Suprapubic skin (tissue), 4 donors: ENCODE data around the gene TEX26. TPM values are rescaled to one million over a fixed set of nuclear protein-coding genes. Genes with fewer than 3 reads are reported as not detected.

Experiments used
- DNase-seq, 2 donors: peaks; one replicate each; pipeline ENCODE4 v3.0.0-alpha.2; 2019; ENCODE audit warnings: low spot score in 2 of 2
- H3K27ac ChIP-seq: fragments of 200-600 bp; sonication (generic); one replicate; pipeline ENCODE4 v1.5.1; 2019
- H3K27me3 ChIP-seq: fragments of 200-600 bp; sonication (generic); one replicate; pipeline ENCODE4 v1.5.1; 2019
- H3K36me3 ChIP-seq: fragments of 200-600 bp; sonication (generic); one replicate; pipeline ENCODE4 v1.5.1; 2019
- H3K4me1 ChIP-seq: fragments of 200-600 bp; sonication (generic); one replicate; pipeline ENCODE4 v1.5.1; 2019
- H3K4me3 ChIP-seq: fragments of 200-600 bp; sonication (generic); one replicate; pipeline ENCODE4 v1.5.1; 2019; ENCODE audit warnings: mild to moderate bottlenecking
- H3K9me3 ChIP-seq: fragments of 200-600 bp; sonication (generic); one replicate; pipeline ENCODE4 v1.5.1; 2019
- EP300 ChIP-seq: sonication (generic); formaldehyde crosslinking; IDR thresholded peaks from one replicate; pipeline ENCODE4 v1.6.1; 2017; ENCODE audit warnings: antibody characterized with exemption
- POLR2A ChIP-seq, 2 donors: fragments of 450-650 bp; IDR thresholded peaks; one replicate each; pipeline ENCODE4 v1.6.1; 2017; ENCODE audit warnings: antibody characterized with exemption in 2 of 2, mild to moderate bottlenecking in 2 of 2, moderate library complexity in 2 of 2
- POLR2AphosphoS5 ChIP-seq, 3 donors: sonication (generic); formaldehyde crosslinking; IDR thresholded peaks; one replicate each; pipeline ENCODE4 v1.6.1; 2017; ENCODE audit warnings: antibody characterized with exemption in 3 of 3
- WGBS: methylation state at CpG from one replicate; pipeline ENCODE4 v1.1.5; 2018; 5-methylcytosine and 5-hydroxymethylcytosine counted together
- total RNA-seq, 4 donors: library from RNA; depleted of rRNA; stranded (reverse); fragments of >200 nt; gene quantifications; one replicate each; pipeline ENCODE4 v1.1.0, GENCODE V29; 2016
- TF ChIP-seq, protein P1 (sequence below), 2 donors: fragments of 200-600 bp in 1 of 2; fragments of 450-650 bp in 1 of 2; sonication (generic) in 1 of 2; IDR thresholded peaks; one replicate each; pipeline ENCODE4 v1.5.1; 2016 to 2019; ENCODE audit warnings: antibody characterized with exemption in 2 of 2, mild to moderate bottlenecking in 1 of 2, moderate library complexity in 1 of 2

The TEX26 gene
- total RNA-seq, 4 donors from 2014 or later = not detected

DNA sequence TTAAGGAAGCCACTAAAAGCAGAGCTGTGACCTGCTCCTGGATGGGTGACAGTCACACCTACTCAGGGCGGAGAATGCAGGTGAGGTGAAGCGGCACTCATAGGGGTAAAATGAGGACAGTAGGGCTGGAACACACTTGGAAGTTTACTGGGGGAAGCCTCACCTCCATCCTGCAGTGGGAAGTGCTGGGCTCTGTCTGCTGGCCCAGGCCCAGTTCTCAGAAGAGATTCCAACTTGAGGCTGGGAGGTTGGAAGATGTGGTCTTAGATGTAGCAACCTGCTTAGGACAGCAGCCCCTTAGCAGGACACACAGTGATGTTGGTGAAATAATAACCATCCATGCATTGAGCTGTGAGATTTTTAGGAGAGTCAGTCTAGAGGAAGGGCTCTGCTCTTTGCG, 21.8 kb upstream of the TEX26 start:
- no peaks in the 10 kb centered on the region for H3K9me3 ChIP-seq
- WGBS = 90% methylated on average over 3 of the region's 3 CpGs
- H3K36me3 ChIP-seq = no peaks in the 10 kb centered on the region
- peaks cover 51% of the 10 kb centered on the region for H3K4me1 ChIP-seq
- no peak overlapping the region for H3K4me3 ChIP-seq
- DNase-seq = no peak
- H3K27me3 ChIP-seq = peaks cover 26% of the 10 kb centered on the region
- H3K27ac ChIP-seq = no peak overlapping the region
- TF ChIP-seq POLR2A (IDR thresholded peaks at IDR 0.05) = no peak
- no peak for TF ChIP-seq POLR2AphosphoS5 (IDR thresholded peaks at IDR 0.05)
- TF ChIP-seq EP300 = no peak
- TF ChIP-seq, protein P1, sequence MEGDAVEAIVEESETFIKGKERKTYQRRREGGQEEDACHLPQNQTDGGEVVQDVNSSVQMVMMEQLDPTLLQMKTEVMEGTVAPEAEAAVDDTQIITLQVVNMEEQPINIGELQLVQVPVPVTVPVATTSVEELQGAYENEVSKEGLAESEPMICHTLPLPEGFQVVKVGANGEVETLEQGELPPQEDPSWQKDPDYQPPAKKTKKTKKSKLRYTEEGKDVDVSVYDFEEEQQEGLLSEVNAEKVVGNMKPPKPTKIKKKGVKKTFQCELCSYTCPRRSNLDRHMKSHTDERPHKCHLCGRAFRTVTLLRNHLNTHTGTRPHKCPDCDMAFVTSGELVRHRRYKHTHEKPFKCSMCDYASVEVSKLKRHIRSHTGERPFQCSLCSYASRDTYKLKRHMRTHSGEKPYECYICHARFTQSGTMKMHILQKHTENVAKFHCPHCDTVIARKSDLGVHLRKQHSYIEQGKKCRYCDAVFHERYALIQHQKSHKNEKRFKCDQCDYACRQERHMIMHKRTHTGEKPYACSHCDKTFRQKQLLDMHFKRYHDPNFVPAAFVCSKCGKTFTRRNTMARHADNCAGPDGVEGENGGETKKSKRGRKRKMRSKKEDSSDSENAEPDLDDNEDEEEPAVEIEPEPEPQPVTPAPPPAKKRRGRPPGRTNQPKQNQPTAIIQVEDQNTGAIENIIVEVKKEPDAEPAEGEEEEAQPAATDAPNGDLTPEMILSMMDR (IDR thresholded peaks at IDR 0.05) = no peak

DNA sequence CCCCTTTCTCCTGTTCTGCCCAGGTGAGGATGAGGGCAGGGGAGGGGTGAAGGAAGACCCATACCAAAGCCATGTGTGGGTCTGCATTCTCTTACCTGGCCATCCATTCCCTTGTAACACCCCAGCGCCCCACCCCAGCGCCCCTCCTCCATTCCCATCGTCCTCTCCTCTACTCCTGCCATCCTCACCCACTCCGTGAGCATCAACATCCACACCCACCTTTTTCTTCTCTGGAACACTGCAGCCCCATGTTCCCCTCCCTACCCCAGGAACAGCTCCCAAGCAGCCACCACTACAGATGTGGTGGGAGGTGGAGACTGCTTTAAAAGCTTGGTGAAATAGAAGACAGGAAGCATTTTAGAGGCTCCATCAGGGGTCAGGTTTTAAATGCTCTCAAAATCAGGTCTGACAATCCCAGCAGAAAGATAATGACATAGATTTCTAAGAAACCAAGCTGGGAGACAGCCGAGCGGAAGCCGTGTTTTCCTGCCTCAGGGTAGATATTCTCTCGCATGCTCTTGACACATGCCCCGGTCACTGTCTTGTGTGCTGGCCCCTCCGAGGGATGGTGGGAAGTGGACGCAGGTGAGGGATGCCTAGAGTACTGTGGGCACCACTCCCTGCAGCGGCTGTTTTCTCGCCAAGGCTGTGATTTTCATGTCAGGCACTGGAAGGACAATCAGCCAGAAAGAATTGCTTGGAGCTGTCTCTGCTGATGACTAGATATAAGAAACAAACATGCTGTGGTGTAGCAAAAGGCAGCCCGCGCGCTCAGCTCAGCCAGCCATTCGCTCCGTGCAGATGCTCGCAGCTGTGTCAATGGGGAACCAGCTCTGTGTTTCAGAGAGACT, 16.5 kb upstream of the TEX26 start:
- Histone ChIP-seq H3K36me3 (peaks cover 3% of the 10 kb centered on the region), H3K27me3 (peaks cover 15% of the 10 kb centered on the region), H3K9me3 (no peaks in the 10 kb centered on the region), H3K4me3 (no peak overlapping the region), H3K27ac (no peak overlapping the region), H3K4me1 (peaks cover 23% of the 10 kb centered on the region)
- TF ChIP-seq, protein P1 (IDR thresholded peaks at IDR 0.05) = no peak
- TF ChIP-seq POLR2A (IDR thresholded peaks at IDR 0.05) = no peak
- no peak for TF ChIP-seq EP300
- TF ChIP-seq POLR2AphosphoS5 (IDR thresholded peaks at IDR 0.05) = no peak
- DNase-seq = no peak
- 47% methylated on average over 19 of the region's 19 CpGs for WGBS

GRCh38 chr13:30916991-30917390, 15.5 kb upstream of the TEX26 start:
- Histone ChIP-seq H3K4me1 (peaks cover 18% of the 10 kb centered on the region), H3K36me3 (peaks cover 5% of the 10 kb centered on the region), H3K27me3 (peaks cover 15% of the 10 kb centered on the region), H3K9me3 (no peaks in the 10 kb centered on the region), H3K27ac (no peak overlapping the region), H3K4me3 (no peak overlapping the region)
- TF ChIP-seq EP300 (no peak), POLR2AphosphoS5 (IDR thresholded peaks at IDR 0.05) (no peak), POLR2A (IDR thresholded peaks at IDR 0.05) (no peak)
- TF ChIP-seq, protein P1 (IDR thresholded peaks at IDR 0.05) = no peak
- no peak for DNase-seq
- 88% methylated on average over 6 of the region's 6 CpGs for WGBS

DNA sequence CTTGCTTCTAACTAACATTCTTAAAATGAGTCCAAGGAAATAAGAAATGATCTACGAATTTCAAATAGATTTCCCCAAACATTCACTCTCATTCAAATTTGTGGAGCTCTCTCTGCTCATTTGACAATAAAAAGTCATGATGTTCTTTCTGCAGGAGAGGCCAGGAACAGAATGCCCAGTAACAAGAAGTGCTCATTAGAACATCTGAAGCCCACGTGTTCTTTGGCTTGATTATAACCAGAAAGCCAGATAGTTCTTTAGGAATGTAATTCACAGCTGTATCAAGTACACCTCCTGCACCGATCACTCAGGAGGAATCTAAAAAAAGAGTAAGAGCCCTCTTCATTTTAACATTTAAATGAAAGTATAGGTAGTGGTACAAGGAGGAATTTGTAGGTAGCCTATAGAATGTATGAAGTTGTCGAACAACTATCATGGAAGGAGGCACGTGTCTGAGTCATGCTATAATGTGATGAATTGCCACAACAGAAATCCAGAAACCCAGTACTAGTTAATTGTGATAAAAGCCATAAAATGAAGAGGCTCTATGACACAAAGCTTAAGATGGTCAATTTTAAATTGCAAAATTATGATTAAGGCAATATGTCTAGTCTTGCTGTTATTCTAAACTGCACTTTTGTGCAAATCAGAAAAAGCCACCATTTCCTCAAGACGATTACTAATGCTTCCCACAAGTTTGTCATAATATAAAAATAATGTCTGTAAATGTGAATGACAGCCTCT, 13.6 kb upstream of the TEX26 start:
- H3K4me1 ChIP-seq = peaks cover 24% of the 10 kb centered on the region
- WGBS = 63% methylated on average over 6 of the region's 6 CpGs
- H3K9me3 ChIP-seq = no peaks in the 10 kb centered on the region
- H3K36me3 ChIP-seq = peaks cover 5% of the 10 kb centered on the region
- DNase-seq = no peak
- no peak overlapping the region for H3K27ac ChIP-seq
- TF ChIP-seq POLR2AphosphoS5 (IDR thresholded peaks at IDR 0.05) (no peak), POLR2A (IDR thresholded peaks at IDR 0.05) (no peak), EP300 (no peak)
- TF ChIP-seq, protein P1 (IDR thresholded peaks at IDR 0.05) = no peak
- H3K4me3 ChIP-seq = no peak overlapping the region
- peaks cover 15% of the 10 kb centered on the region for H3K27me3 ChIP-seq
